NAMALWA (cell line): ENCODE data around the gene ROS1.
A peak's percentile ranks its signal among the peaks of the same experiment; 100 is the strongest.
"Not testable (repeated sequence)": the region's sequence is repeated elsewhere in the genome, so short reads cannot be mapped to it uniquely, and the experiment has no call there.

ENCODE experiments used
- DNase-seq: peaks from one replicate; pipeline ENCODE4 v3.0.0-alpha.2; 2015; ENCODE audit warnings: low spot score

Gene ROS1

DNA sequence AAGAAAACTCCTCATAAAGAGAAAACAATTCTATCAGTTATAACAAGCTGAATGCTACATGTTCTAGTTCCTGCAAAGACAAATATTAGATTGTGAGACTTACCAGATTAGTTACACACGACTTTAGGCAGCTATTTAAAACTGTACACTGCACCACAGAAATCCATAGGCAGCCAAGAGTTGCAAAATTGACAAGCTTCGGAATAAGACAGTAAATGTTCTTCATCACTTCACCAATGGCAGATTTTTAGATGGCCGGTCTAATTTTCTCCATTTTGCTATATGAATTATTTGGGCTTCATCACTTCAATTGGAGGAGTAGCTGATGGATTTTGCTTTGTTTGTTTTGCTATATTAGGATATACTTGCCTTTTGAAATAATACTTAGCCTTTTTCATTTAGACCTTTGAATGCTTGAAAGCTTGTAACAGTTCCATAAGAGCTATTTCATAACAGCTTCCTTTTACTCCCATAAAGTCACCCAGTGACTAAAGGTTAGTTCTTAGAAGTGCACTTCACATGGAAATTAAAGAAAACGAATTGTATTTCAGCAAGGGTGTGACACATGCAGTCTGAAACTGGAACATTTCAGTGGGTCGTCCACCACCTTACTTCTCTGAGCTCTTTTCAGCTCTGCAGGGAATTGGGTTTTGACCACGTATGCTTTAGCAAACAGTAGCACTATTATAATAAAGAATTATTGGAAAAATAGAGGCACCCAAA, at the start of gene ROS1:
TSS of gene ROS1 (minus strand) at position 512 of the 723 bp plus-strand sequence. CDS start at position 226, 286 bp downstream.
- no peak for DNase-seq

GRCh38 chr6:117473401-117473800, 47.7 kb upstream of the ROS1 start:
- no peak for DNase-seq

- DNase-seq, result no peak
Observed at GRCh38 chr6:117472667-117473066, 46.9 kb upstream of the ROS1 start.

DNA sequence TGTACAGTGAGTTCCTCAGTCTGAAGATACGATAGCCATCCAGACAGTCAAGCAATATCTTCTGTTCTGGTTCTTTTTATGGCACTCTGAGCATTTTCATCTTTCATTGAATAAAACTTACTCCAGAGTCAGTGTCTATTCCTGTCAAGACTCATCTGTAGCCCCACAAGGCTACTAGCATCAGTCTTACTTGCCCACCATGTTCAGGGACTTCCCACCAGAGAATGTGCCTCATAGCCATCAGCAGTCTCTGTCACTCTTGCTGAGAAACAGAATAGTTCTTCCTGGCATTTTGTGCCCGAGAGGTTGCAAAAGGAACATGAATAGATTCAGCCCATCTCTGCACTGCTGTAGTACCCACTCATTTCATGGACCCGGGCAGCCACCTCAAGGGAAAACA, 44.0 kb upstream of the ROS1 start:
- DNase-seq, result no peak

DNA sequence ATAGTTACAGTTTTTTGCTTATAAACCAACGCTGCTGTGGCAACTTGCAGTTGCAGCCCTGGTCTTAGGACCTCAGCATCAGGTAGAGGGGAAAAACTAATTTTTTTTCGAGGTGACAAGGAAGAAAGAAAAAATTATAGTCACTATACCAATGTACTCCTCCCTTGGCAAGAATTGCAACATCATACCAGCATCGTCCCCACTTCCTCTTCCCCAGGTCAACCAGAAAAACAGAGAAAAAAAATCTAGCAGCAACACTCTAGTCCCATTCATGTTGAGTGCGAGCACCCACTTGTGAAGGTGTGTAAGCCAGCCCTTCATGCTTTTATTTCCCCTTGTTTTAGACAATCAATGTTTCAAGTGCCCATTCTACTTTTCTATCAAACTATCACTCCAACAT, 43.6 kb upstream of the ROS1 start:
- DNase-seq, result no peak

- not testable (repeated sequence) for DNase-seq
Observed at GRCh38 chr6:117468527-117468926, 42.8 kb upstream of the ROS1 start.

- no peak for DNase-seq
Observed at GRCh38 chr6:117467876-117468275, 42.1 kb upstream of the ROS1 start.

DNA sequence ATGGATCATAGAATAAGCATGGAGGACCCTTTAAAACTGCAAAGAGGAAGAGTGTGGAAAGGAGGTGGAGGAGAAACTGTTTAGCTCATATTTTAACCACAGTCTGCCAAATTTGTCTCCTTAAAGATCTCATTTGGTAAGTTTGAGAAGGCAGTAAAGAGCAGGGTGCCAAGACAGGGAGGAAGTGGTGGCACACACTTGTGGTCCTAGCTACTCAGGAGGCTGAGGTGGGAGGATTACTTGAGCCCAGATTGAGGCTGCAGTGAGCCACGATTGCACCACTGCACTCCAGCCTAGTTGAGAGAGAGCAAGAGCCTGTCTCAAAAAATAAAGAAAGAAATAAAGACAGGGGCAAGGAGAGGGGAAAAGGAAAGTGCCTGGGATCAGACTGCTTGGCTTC, 39.9 kb upstream of the ROS1 start:
- no peak for DNase-seq

GRCh38 chr6:117464700-117465099, 39.0 kb upstream of the ROS1 start:
- DNase-seq, result no peak

DNA sequence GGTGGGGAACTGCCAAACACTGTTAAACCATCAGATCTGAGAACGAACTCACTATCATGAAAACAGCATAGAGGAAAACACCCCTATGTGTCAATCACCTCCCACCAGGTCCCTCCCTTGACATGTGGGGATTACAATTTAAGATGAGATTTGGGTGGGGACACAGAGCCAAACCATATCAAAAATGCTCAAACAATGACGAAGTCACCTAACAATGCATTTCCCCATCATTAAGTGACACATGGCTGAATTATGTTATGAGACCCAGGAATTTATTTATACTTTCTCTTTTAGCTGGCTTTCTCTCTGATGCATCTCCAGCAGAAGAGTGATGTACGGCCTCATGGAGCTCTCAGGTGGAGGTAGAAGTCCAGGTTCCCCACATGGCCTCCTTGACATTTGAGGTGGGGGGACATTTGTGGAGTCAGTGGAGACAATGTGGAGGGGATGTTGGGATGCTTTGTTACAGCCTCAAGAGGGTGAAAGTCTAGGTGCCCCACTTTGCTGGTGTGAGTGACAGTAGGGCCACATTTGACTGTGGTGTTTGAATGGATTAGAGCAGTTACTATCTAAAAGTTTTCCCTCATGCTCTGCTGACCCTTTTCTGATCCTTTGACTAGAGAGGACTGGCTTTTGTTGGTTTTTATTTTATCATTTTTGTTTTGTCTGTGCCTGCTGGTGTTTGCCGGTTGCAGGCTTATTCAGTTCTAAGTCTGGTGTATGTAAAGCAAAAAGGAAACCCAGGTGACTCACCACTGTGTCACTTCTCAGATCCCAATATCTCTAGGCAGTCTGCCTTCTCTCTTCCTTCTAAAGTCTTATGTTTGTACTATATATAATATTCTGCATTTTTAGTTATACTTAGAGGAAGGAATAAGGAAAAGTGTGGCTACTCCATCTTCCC, 38.3 kb upstream of the ROS1 start:
- DNase-seq, result no peak

DNA sequence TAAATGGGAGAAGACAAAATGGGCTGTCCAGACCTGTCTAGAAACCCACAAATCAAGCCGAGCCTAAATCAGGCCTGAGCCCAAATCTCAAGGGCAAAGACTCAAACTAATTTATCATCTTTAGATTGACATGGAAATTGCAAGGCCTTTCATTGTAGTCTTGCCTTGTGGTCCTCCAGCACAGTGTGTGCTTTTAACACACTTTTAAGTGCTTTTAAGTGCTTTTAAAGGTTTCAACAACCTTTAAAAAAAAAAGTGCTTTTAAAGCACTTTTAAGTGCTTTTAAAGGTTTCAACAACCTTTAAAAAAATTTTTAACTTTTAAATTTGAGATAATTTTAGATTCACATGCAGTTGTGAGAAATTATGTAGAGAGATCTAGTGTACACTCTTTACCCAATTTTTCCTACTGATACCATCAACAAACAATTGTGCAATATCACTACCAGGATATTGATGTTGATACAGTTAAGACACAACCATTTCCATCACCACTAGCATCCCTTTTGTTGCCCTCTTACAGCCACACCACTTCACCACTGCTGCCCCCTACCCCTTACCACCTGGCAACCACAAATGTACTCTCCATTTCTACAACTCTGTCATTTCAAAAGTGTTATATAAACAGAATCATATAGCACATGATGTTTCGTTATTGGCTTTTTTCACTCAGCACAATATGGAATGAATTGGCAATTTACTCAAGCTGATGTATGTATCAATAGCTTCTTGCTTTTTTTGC, 33.6 kb upstream of the ROS1 start:
- DNase-seq, result no peak

DNA sequence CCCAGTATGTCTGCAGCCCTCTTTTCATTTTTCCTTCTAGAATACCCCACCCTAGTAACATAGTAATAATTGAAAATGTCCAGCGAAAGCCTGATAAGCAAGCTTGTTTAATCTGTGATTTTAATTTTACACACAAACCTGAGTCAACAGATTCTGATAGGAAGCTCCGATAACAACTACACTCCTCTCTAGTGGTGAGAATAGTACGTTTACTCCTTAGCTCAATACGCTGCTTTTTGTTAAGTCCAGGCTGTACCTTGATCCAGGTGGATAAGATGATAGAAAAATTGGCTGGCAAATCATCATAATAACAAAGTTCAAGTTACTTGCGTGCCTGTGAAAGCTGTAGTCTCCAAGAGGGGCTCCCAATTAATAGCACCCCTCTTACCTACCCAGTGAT, 31.3 kb upstream of the ROS1 start:
- no peak for DNase-seq

GRCh38 chr6:117456250-117456649, 30.5 kb upstream of the ROS1 start:
- no peak for DNase-seq

DNA sequence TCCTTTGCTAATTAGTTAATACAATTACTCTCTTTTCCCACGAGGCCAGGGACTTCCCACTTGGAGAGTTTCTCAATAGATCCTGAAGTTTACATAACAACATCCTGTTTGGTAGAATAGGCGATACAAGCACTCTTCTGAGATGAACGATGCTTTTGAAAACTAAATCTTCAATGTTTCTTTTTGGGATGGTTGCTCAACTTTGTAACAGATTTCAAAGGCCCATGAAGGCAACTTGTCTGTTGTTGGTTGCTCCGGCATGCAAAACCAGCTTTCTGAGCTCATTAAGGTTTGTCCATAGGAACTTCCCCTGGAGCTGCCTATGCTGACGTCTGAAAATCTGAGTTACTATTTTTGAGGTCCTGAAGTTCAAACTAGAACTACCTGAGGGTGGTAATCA, 25.9 kb upstream of the ROS1 start:
- no peak for DNase-seq

DNA sequence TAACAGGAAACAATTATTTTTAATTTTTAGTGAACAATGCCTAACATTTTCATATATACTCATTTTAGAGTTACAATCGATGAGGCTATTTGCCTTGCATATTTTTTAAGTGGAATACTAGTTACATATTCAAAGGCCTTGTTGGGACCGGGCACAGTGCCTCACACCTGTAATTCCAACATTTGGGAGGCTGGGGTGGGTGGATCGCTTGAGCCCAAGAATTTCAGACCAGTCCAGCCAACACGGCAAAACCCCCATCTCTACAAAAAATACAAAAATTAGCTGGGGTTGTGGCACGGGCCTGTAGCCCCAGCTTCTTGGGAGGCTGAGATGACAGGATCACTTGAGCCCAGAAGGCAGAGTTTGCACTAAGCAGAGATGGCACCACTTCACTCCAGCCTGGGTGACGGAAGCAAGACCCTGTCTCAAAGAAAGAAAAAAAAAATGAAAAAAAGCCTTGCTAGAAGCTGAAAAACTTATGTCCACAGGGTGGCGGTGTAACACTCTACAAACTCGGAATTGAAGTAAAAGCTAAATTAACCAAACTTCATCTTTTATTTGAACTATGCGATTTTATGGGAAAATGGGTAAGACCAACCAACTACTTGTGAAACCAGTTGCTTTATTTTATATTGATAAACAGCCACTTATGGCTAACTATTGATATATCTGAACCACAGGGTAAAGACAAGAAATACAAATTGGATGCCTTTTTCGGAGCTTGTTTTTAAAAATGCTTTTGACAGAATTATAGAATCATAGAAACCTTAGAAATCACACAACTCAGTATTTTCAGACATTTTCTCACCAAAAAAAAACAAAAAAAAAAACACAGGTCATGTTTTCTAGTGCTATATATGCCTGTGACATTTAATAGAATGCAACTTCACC, 24.1 kb upstream of the ROS1 start:
- peak; percentile 82 for DNase-seq

DNA sequence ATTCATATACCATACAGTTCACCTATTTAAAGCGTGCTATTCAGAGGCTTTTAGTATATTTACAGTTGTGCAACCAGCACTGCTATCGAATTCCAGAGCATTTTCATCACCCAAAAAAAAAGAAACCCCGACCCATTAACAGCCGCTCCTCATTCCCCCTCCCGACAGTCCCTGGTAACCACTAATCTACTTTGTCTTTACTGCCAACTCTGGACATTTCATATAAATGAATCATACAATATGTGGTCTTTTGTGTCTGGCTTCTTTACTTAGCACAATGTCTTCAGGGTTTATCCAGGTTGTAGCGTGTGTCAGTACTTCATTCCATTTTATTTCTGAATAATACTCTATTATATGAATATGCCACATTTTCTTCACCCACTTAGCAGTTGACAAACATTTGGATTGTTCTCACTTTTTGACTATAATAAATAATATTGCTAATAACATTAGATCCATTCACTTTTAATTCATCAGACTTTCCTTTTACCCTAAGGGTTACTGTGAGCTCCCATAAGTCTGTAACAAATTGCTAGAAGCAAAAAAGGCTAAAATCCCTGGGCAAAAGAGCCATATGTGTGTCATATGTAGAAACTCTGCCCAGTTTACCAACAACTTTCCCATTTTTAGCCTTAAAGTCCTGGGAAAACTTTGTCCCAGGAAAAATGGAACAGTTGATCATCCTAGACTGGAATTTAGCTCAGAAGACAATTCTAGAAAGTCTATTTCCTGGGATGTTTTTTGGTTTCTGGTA, 23.2 kb upstream of the ROS1 start:
- no peak for DNase-seq

GRCh38 chr6:117448011-117448410, 22.3 kb upstream of the ROS1 start:
- DNase-seq, result no peak

- DNase-seq, result no peak
Observed at GRCh38 chr6:117446861-117447260, 21.1 kb upstream of the ROS1 start.

DNA sequence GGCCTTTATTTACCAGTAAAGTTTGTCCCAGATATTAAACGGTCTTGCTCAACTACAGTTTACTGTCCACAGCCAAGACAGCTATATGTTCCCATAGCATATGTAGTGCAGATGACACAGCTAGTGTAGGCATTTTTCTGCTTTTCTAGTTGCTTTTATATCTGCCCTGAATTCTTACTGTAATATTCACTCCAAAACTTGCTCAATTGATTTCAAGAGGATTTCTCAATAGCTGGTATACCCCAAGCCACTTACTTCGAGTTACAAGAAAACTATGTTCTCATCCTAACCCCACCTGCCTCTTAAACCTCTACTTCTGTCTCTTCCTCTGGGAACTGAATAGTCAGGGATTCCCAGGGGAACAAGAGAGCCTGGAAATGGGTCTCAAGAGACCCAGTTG, 18.9 kb upstream of the ROS1 start:
- no peak for DNase-seq

DNA sequence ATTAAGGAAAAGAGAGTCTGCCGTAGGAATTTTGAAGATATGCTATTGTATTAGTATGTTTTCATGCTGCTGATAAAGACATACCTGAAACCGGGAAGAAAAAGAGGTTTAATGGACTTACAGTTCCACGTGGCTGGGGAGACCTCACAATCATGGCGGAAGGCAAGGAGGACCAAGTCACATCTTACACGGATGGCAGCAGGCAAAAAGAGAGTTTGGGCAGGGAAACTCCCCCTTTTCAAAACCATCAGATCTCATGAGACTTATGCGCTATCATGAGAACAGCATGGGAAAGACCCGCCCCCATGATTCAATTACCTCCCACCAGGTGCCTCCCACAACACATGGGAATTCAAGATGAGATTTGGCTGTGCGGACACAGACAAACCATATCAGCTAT, 16.6 kb upstream of the ROS1 start:
- DNase-seq, result not testable (repeated sequence)

DNA sequence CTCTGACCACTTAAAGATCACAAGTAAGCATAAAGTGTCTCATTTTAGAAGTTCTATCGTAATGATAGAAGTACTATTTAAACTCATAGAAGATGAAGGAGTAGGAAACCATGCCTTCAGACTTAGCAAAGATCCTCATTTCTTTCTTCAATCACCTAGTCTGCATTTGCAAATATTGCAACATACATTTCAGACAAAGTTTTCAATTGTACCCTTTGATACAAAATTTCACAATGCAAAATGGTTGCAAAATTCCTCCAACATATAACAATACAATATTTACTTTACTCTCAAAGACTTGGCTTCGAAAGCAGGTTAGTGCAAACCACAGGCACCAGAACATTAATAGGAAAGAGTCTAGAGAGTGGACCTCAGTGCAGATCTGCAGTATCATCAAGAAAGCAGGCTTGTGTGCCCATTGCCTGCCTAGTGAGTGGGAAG, 16.1 kb upstream of the ROS1 start:
- DNase-seq, result no peak
